HG03159 (cell line): ENCODE data around the gene NDUFB3.
"Not testable (repeated sequence)": the region's sequence is repeated elsewhere in the genome, so short reads cannot be mapped to it uniquely, and the experiment has no call there.

Source experiments
- ATAC-seq: cut with Tn5 transposase; IDR thresholded peaks from one replicate; pipeline ENCODE4 v1.9.1; 2021; ENCODE audit warnings: mild to moderate bottlenecking, moderate library complexity; ENCODE audit not compliant: unreplicated experiment

NDUFB3 gene

DNA sequence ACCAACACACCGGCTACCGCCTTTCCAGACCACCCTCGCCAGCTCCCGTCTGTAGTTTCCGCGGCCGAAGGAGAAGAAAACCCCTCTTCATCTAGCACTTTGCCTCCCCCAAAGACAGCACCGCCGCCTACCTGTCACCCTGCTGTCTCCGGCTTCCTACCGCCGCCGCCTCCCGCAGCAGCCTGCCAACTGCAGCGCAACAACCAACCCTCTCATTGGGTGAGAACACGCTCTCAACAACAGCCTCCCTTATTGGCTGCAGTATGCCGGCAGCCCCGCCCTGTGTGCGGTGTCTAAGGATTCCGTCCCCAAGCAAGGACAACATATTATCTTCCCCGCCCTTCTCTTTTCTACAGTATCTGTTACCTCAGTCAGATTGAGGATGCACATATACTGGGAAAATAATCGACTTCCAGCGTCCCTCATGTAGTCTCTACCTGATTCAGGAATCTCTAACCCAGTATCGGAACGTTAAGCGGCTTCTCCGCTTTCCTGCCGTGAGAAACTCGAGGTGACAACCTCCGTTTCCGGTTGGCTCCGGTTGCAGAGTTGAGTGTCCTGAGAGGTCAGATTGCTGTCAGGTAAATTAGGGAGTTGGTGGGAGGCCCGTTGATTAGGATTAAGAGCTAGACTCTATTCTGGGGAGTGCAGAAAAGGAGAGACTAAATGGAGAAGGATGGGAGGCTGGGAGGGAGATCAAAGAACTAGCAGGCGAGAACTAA, at the start of gene NDUFB3, which contains the start of gene HYCC2:
TSS of gene NDUFB3 (plus strand) at position 523 of the 722 bp plus-strand sequence. CDS start 6,882 bp downstream, outside the sequence.
TSS of gene HYCC2 (minus strand) at position 193 of the 722 bp plus-strand sequence. CDS start 47,662 bp downstream, outside the sequence.
- ATAC-seq, result peak; percentile 97

DNA sequence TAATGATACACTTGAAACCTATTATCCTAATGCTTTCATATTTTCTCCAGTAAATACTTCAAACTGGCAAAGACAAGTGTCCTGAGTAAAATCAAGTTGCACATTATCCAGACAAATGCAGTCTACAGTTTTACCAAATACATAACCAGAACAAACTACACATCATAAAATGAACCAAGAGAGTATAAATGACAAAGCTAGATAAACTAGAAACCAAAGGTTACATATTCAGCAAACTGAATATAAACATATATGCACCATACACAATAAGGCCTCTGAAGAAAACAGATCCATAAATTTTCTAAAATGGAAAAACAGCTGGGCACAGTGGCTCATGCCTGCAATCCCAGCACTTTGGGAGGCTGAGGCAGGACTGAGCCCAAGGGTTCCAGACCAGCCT, 47.3 kb upstream of the NDUFB3 start:
- ATAC-seq, result no peak

- ATAC-seq, result not testable (repeated sequence)
These were observed 37.4 kb upstream of the NDUFB3 start for GRCh38 chr2:201034355-201034754.

- not testable (repeated sequence) for ATAC-seq
These were observed 33.4 kb upstream of the NDUFB3 start for GRCh38 chr2:201038361-201038760.

- no peak for ATAC-seq
These were observed 32.9 kb upstream of the NDUFB3 start for GRCh38 chr2:201038855-201039254.

GRCh38 chr2:201040867-201041628, 30.8 kb upstream of the NDUFB3 start:
- ATAC-seq, result no peak

DNA sequence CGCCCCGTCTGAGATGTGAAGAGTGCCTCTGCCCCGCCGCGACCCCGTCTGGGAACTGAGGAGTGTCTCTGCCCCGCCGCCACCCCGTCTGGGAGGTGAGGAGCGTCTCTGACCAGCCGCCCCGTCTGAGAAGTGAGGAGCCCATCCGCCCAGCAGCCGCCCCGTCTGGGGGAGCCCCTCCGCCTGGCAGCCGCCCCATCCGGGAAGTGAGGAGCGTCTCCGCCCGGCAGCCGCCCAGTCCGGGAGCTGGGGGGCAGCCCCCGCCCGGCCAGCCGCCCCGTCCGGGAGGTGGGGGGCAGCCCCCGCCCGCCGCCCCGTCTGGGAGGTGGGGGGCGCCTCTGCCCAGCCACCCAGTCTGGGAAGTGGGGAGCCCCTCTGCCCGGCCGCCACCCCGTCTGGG, 29.4 kb upstream of the NDUFB3 start:
- not testable (repeated sequence) for ATAC-seq

DNA sequence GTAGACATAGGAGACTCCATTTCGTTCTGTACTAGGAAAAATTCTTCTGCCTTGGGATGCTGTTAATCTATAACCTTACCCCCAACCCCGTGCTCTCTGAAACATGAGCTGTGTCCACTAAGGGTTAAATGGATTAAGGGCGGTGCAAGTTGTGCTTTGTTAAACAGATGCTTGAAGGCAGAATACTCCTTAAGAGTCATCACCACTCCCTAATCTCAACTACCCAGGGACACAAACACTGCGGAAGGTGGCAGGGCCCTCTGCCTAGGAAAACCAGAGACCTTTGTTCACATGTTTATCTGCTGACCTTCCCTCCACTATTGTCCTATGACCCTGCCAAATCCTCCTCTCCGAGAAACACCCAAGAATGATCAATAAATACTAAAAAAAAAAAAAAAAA, 28.8 kb upstream of the NDUFB3 start:
- ATAC-seq, result not testable (repeated sequence)

- ATAC-seq, result no peak
These were observed 24.9 kb upstream of the NDUFB3 start for GRCh38 chr2:201046881-201047280.

- ATAC-seq, result no peak
These were observed 22.3 kb upstream of the NDUFB3 start for GRCh38 chr2:201049455-201049854.

- no peak for ATAC-seq
These were observed 14.7 kb upstream of the NDUFB3 start for GRCh38 chr2:201057087-201057521.

- ATAC-seq, result no peak
These were observed 14.0 kb upstream of the NDUFB3 start for GRCh38 chr2:201057715-201058248.

- no peak for ATAC-seq
These were observed 12.9 kb upstream of the NDUFB3 start for GRCh38 chr2:201058914-201059313.

DNA sequence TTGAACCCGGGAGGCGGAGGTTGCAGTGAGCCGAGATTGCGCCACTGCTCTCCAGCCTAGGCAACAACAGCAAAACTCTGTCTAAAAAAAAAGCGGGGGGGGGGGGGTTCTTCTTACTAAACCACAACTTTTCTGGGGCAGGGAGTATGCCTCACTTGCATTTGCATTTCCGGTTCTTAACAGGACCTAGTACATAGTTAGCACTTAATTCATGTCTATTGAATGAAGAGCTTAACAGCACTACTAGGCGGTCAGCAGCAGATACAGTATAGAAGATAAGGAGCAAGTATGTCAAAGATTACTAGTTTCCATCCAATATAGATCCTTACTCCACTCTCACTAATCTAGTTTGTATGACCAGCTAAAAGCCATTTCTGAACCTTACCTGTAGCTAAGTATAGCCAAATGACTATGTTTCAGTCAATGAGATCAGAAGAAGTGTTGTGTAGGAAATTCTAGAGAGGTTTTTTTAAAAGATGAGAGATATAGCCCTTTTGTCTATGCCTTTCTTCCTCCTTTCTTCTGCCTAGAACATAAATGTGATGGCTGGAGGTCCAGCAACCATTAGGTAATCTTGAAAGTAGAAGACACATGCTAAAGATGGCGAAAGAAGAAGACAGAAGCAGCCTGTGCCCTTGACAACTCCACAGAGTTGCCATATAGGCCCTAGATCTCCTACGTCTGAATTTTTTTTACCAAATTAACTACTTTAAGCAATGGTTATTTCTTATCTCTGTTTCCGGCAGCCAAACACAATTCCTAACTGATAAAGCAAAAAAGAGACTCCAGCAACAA, 11.6 kb upstream of the NDUFB3 start:
- ATAC-seq, result no peak

DNA sequence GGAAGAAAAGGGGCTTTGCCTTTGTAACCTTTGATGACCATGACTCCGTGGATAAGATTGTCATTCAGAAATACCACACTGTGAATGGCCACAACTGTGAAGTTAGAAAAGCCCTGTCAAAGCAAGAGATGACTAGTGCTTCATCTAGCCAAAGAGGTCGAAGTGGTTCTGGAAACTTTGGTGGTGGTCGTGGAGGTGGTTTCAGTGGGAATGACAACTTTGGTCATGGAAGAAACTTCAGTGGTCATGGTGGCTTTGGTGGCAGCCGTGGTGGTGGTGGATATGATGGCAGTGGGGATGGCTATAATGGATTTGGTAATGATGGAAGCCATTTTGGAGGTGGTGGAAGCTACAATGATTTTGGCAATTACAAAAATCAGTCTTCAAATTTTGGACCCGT, 8.3 kb upstream of the NDUFB3 start:
- not testable (repeated sequence) for ATAC-seq

DNA sequence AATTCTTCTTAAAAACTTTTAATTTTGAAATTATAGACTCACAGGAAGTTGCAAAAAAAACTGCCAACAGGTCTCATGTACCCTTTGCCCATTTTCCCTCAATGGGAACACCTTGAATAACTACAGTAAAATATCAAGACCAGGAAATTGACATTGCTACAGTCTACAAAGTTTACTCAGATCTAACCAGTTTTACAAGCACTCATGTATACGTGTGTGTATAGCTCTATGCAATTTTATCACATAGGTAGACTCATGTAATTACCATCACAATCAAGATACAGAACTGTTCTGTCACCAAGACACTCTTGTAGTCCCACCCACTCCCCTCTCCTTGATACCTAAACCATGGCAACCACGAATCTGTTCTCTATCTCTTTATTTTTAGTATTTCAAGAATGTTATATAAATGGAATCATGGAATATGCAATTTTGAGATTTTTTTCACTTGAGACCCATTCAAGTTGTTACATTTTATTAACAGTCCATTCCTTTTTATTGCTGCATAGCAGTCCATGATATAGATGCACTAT, 6.9 kb upstream of the NDUFB3 start:
- no peak for ATAC-seq

DNA sequence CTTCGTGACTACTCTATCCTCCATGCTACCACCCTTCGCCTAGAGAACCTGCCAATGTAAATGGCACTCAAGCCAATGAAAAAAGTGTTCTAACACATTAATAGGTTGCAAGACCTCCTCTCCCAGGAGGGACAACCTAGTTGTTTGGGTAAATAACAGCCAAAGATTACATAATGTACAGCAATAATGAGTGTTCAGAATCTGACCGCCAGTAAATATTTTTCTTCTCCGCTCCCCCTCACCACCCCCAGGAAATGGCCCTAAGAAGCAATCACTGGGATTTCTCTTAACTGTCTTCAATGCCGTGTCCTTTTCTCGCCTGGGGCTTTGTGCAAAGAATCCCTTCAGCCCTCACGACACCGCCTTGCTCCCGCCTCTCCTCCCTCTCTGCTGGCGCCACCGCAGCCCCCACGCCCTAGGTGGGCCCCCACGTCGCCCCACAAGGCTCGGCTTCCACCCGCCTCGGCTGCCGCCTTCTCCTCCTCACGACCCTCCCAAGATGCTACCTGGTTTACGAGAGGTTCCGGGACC, 788 bp upstream of the NDUFB3 start:
- peak; percentile 13 for ATAC-seq

GRCh38 chr2:201072201-201072530, 365 bp downstream of the NDUFB3 start:
- ATAC-seq, result no peak

DNA sequence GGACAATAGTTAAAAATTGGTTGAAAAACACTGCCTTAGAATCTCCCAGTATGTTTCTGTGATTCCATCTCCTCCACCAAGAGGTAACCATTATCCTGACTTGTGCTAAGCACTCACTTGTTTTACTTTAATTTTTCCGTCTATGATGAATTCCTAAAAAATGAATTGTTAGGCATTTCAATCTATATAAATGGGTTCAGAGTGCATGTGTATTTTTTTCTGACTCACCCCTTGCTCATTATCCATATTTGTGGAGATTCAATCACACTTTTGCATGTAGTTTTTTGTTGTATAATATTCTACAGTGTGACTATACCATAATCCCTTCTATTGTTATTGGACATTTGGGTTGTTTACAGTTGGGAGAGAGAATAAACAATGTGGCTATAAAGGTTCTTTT, 1.3 kb downstream of the NDUFB3 start:
- ATAC-seq, result no peak

- ATAC-seq, result no peak
These were observed 3.2 kb downstream of the NDUFB3 start for GRCh38 chr2:201074996-201075395.

- ATAC-seq, result no peak
These were observed 13.1 kb downstream of the NDUFB3 start for GRCh38 chr2:201084863-201085262.
